ENCODE data around the gene UNKL.

The UNKL gene

DNA sequence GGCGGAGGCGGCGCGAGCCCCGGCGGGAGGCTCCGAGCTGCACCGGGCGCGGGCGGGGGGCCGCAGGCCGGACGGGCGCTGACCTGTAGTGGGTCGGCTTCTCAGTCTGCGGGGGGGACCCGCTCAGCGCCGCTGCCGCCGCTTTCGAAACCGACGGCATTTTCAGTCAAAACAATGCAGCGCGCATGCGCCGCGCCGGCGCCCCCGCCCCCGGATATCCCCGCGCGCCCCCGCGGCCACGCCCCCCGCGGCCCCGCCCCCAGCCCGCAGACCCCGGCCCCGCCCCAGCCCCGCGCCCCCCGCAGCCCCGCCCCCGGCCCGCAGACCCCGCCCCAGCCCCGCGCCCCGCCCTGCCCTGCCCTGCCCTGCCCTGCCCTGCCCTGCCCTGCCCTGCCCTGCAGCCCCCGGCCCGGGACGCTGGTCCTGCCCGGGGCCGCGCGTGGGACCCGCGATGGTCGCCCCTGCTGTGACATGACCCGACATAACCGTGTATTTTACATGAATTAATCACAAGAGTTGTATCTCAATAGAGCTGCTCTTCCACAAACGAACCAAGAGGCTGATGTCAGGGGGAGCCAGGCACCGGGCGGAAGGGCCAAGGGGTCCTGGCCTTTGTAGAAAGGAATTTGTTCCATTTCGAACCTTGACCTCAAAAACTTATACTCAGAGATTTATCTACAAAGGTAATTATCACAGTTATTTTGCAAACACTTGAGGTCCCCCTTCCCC is at the start of gene UNKL:
TSS of gene UNKL (minus strand) at position 173 of the 729 bp plus-strand sequence. CDS start at position 160, 13 bp downstream.
- DNase-seq (ENCODE audit: low read depth in 1 of 2, low spot score in 1 of 2) = peak; percentile 60 to 69

GRCh38 chr16:1461146-1461545 is 46.6 kb upstream of the UNKL start:
- DNase-seq (ENCODE audit: low read depth in 1 of 2, low spot score in 1 of 2) = no peak

DNA sequence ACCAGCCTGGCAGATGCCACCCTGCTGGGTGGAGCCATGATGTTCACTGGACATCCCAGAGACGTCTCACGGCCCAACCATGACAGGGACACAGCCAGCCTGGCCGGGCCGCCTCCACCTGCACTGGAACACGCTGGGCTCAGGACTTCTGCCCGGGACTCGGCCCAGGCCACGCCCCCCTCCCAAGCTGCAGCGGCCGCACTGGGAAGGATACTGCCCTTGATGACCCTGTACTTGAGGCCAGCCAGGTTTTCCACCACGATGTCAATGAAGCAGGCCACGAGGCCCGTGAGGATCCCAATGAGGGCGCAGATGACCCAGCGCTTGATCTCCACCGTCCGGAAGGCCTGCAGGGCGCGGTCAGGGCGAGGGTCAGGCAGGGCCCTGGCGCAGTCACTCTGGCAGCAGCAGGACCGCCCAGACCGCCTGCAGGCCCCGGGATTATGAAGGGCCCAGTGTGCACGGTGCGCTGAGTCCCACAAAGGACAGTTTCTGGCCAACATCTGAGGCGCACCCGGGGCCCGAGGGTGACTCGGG is 46.2 kb upstream of the UNKL start:
- DNase-seq (ENCODE audit: low read depth in 1 of 2, low spot score in 1 of 2) = no peak

- no peak for DNase-seq (ENCODE audit: low read depth in 1 of 2, low spot score in 1 of 2)
Measured at GRCh38 chr16:1459967-1460366, 45.5 kb upstream of the UNKL start.

DNA sequence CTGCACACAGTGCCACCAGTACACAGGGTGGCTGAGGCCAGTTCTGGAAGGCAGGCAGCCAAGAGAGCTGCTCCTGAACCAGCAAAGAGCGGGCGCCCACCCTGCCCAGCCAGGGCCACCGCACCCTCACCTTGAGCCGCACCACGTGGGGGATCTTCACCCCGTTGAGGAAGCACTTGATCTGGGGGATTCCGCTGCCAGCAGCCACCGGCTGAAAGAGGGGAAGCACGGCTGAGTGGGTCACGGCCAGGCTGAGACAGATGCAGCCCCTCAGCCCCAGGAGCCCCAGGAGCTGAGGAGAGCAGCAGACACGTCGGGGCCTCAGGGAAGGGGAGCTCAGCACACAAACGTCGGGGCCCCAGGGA is 44.5 kb upstream of the UNKL start:
- no peak for DNase-seq (ENCODE audit: low read depth in 1 of 2, low spot score in 1 of 2)

DNA sequence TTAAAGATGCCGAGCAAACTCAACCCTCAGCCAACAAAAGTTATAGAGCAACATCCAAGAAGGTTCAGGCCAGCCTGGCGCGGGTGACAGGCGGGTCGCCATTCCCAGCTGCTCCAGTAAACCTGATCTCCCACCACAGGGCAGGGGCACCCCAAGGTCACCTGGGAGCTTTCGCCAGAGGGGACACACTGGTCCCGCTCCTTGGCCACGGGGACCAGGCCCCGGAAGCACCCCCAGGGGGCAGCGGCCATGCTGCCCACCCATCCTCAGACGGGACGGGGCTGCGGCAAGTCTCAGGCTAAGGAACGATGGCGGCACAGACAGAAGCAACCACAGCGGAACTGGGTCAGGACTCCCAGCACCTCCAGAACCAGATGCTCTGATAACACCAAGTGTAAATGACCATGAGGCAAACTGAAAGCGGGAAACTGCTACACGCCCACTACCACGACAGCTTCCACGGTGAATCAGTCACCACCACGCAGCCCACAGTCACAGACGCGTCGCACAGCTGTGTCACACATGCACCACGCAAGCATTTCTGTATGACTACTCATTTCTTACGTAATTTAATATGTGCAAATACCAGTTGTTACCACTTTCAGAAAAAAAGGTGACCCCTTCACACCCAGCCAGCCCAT is 44.0 kb upstream of the UNKL start:
- no peak for DNase-seq (ENCODE audit: low read depth in 1 of 2, low spot score in 1 of 2)

DNA sequence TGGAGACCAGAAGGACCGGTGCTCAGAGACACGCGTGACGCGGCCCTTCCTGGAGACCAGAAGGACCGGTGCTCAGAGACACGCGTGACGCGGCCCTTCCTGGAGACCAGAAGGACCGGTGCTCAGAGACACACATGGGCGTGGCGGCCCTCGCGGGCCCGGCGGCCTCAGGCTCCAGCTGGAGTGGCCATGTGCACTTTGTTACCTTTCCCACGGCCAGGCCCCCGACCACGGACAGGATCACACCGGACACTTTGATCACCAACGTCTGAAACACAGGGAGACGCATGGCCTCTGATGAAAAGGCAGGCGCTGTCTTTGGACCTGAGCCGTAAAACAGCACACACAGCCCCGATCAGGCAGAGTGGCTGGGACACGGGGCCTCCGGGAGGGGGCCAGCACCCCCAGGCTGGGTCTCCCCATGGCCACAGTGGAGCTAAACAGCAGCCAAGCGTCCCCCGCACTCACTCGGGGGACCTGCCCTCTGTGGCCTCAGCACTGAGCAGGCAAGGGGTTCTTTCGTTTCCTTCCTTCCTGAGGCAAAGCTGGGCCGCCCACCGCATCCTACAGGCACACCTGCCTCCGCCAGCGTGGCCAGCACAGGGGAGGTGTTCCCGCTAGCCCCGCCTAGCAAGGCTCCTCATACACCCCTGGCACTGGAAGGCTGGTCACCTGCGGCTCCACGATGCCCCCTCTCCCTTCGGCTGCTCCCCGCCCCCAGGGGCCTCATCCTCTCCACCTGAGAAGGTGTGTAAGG is 43.2 kb upstream of the UNKL start:
- DNase-seq (ENCODE audit: low read depth in 1 of 2, low spot score in 1 of 2) = no peak

DNA sequence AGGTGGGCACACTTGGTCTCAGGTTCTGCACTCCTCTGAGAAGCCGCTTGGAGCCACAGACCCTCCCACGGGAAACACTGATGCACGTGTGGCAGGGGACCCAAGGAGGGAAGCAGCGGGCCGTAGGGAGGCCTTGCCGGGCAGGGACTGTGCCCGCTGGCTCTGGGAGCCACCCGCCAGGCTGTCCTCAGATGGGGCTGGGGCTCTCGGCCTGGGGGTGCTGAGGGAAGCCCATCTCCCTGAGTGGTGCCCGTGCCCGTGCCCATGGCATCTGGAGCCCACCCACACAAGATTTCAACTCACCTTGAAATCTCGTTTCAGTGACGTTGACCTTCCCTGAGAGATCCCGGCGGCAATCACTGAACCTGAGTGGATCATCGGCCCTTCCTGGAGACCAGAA is 42.4 kb upstream of the UNKL start:
- DNase-seq (ENCODE audit: low read depth in 1 of 2, low spot score in 1 of 2) = no peak

- no peak for DNase-seq (ENCODE audit: low read depth in 1 of 2, low spot score in 1 of 2)
Measured at GRCh38 chr16:1455190-1456171, 41.0 kb upstream of the UNKL start.

- no peak for DNase-seq (ENCODE audit: low read depth in 1 of 2, low spot score in 1 of 2)
Measured at GRCh38 chr16:1454561-1454960, 40.1 kb upstream of the UNKL start.

- no peak for DNase-seq (ENCODE audit: low read depth in 1 of 2, low spot score in 1 of 2)
Measured at GRCh38 chr16:1453316-1453715, 38.8 kb upstream of the UNKL start.

DNA sequence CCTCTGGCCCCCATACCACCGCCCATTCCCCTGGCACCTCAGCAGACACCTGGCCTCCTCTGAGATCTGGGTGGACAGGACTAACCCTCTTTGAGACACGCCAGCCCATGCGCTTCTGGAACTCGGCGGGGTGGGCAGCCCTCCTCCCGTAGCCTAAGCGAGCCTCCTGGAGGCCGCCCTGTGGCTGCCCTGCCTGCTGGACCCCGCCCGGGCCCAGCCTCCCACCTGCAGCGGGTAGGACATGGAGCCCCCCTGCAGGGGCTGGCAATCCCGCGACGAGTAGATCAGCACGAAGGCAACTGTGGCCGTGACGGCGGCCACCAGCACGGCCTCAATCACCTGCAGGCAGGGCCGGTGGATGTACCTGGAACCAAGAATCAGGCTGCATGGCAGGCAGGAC is 38.0 kb upstream of the UNKL start:
- DNase-seq (ENCODE audit: low read depth in 1 of 2, low spot score in 1 of 2) = no peak

- no peak for DNase-seq (ENCODE audit: low read depth in 1 of 2, low spot score in 1 of 2)
Measured at GRCh38 chr16:1451702-1452392, 37.3 kb upstream of the UNKL start.

- no peak for DNase-seq (ENCODE audit: low read depth in 1 of 2, low spot score in 1 of 2)
Measured at GRCh38 chr16:1450841-1451240, 36.3 kb upstream of the UNKL start.

DNA sequence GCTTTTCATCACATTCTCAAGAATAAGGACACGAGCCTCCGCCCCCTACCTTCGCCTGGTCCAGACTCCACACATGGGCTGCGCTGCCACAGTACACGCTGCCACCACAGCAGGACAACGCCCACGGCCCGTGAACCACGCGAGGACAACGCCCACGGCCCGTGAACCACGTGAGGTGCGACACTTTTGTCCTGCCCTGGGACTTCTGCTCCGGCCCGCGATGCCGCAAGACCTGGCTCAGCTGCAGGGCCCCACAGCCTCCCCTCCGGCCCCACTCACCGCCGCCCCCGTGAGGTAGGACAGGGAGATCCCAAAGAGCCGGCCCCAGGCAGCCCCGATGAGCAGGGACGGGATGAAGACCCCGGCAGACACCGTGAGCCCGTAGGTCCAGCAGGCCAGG is 35.7 kb upstream of the UNKL start:
- DNase-seq (ENCODE audit: low read depth in 1 of 2, low spot score in 1 of 2) = no peak

GRCh38 chr16:1449201-1449788 is 34.8 kb upstream of the UNKL start:
- DNase-seq (ENCODE audit: low read depth in 1 of 2, low spot score in 1 of 2) = no peak

DNA sequence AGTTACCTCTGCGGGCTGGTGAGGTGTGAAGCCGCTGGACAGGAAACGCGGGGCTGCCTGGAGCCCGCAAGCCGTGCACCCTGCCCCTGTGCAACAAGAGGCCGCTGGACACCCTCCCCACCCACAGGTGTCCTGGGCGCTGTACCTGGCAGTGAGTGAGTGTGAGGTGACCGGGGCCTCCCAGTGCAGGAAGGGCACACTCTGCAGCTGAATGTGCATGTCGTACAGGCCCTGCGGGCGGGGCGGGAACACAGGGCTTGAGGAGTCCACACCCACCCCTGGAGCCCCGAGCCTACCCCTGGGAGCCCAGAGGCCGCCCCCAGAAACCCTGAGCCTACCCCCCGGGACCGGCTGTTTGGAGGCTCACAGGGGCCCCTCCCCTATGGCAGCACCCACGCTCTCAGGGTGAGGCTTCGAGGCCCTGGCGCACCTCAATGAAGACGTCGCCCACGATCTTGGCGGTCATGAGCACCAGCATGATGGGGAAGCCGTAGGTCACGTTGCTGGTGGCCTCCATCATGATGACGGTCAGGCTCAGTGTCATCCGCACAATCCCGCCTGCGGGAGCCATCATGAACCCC is 34.1 kb upstream of the UNKL start:
- no peak for DNase-seq (ENCODE audit: low read depth in 1 of 2, low spot score in 1 of 2)

GRCh38 chr16:1447965-1448364 is 33.5 kb upstream of the UNKL start:
- DNase-seq (ENCODE audit: low read depth in 1 of 2, low spot score in 1 of 2) = no peak

- DNase-seq (ENCODE audit: low read depth in 1 of 2, low spot score in 1 of 2) = no peak
Measured at GRCh38 chr16:1446296-1447080, 32.0 kb upstream of the UNKL start.
